ENCODE measurements around the gene DAAM2. TPM values are rescaled to one million over a fixed set of nuclear protein-coding genes. Genes with fewer than 3 reads are reported as not detected.

The DAAM2 gene
- total and polyA plus RNA-seq, 2 of the 8 experiments (the other 6 are each of a cell fraction or from before 2014, with no cell fraction given), result 1.5 to 2.9 TPM

DNA sequence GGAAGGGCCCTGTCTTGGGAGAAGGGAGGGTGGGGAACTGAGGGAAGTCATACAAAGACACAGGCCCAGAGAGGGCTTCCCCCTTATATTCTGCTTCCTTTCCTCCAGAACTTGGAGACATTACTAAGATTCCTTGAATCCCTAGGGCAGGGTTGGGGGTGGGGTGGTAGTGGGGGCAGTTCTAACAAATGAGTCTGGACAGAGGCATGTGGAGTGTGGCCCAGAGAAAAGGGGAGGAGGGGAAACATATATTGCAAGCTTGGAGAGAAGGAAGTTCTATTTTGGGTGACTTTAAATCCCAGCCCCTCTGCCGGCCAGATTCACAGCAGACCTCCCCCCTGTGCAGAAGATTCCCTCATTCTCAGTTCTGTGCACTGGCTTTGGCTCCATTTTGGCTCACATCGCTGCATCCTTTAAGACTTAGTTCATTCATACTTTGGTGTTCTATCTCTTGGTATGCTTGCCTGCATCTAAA lies 43.7 kb downstream of the DAAM2 start:
- Histone ChIP-seq H2AFZ (ENCODE audit: low read length) (no peak overlapping the region), H3K4me1 (replicated peaks in 1 of 4; ENCODE audit: control insufficient read depth in 3 of 4, insufficient read depth in 4 of 4, low read length in 3 of 4) (no peaks in the 10 kb centered on the region; a peak in 1 of 7 replicates), H3K23ac (ENCODE audit: insufficient read length) (no peak overlapping the region)
- TF ChIP-seq KDM1A (IDR thresholded peaks at IDR 0.05; ENCODE audit: borderline replicate concordance, low read length) (no peak), CBX8 (IDR thresholded peaks at IDR 0.05; ENCODE audit: borderline replicate concordance, low read depth, low read length) (no peak)

More for the DNA sequence above, 43.7 kb downstream of the DAAM2 start:
- no peak overlapping the region for H4K5ac ChIP-seq (ENCODE audit: insufficient read length, low read depth, low read length)
- no peak overlapping the region for H3K4me2 ChIP-seq (ENCODE audit: insufficient read depth in 1 of 2, low read depth in 2 of 2, low read length in 2 of 2)
- 78% methylated on average over 2 of the region's 2 CpGs; no CpG with 5 or more reads in 1 of the 2 experiments for WGBS, 2 experiments (ENCODE audit: extremely low coverage in 1 of 2, insufficient coverage in 1 of 2, insufficient read length in 1 of 2, insufficient replicate concordance in 2 of 2, low coverage in 1 of 2, low lambda C conversion rate in 2 of 2, missing lambda C conversion rate in 1 of 2)
- no peak overlapping the region for H3K27ac ChIP-seq (ENCODE audit: low read depth, low read length)
- no peak overlapping the region for H3K9ac ChIP-seq (replicated peaks in 1 of 4; ENCODE audit: extremely low read depth in 1 of 4, low read depth in 3 of 4, low read length in 3 of 4)
- POLR2A ChIA-PET (ENCODE audit: partially characterized antibody), result no interaction called here
- no peak overlapping the region for H3K4me3 ChIP-seq (ENCODE audit: extremely low read depth in 1 of 4, insufficient read depth in 2 of 4, low read depth in 3 of 4, low read length in 4 of 4)
- DNase-seq (ENCODE audit: low read depth in 1 of 2, low spot score in 2 of 2) (no peak), FAIRE-seq (no peak)
- H3K79me2 ChIP-seq (ENCODE audit: control insufficient read depth in 1 of 2, insufficient read depth in 2 of 2, low read length in 2 of 2), result no peaks in the 10 kb centered on the region
- no peak overlapping the region for H3K4ac ChIP-seq (replicated peaks; ENCODE audit: insufficient read length, low read depth, low read length)
- no peak overlapping the region for H2BK20ac ChIP-seq (ENCODE audit: low read length)
- CTCF ChIA-PET (ENCODE audit: partially characterized antibody), result interaction anchor here (1.9 kb wide), 1 partner anchor 474 kb away, joined by 6 read pairs; no protein-coding TSS in a partner anchor
- no peaks in the 10 kb centered on the region for H3K36me3 ChIP-seq (ENCODE audit: control insufficient read depth in 2 of 4, insufficient read depth in 4 of 4, low read length in 3 of 4)
- H2BK120ac ChIP-seq (replicated peaks; ENCODE audit: low read depth, low read length), result no peak overlapping the region
- no peaks in the 10 kb centered on the region for H4K20me1 ChIP-seq (replicated peaks in 1 of 2; ENCODE audit: control insufficient read depth in 1 of 2, insufficient read depth in 2 of 2, low read length in 2 of 2)
- no peaks in the 10 kb centered on the region for H3K27me3 ChIP-seq (replicated peaks in 1 of 4; ENCODE audit: control insufficient read depth in 3 of 4, extremely low read depth in 1 of 4, insufficient read depth in 3 of 4, low read length in 3 of 4)
- no peak overlapping the region for H2BK15ac ChIP-seq (ENCODE audit: low read length)
- H3K56ac ChIP-seq (replicated peaks; ENCODE audit: insufficient read length, low read depth, low read length), result no peak overlapping the region
- H3K14ac ChIP-seq (ENCODE audit: insufficient read length), result no peak overlapping the region
- H3K9me3 ChIP-seq (ENCODE audit: insufficient read depth in 2 of 2, low read depth in 1 of 2, low read length in 1 of 2), result no peaks in the 10 kb centered on the region
- H2BK12ac ChIP-seq (ENCODE audit: low read depth, low read length), result no peak overlapping the region; the same call in 1 of the 2 replicates
- H4K91ac ChIP-seq (replicated peaks; ENCODE audit: insufficient read length, low read length), result no peak overlapping the region
- H3K23me2 ChIP-seq (ENCODE audit: low read depth, low read length), result no peaks in the 10 kb centered on the region
- H2BK5ac ChIP-seq (ENCODE audit: low read depth, low read length), result no peak overlapping the region
- H4K8ac ChIP-seq (ENCODE audit: extremely low read depth, insufficient read depth, low read length), result no peak overlapping the region
- no peak overlapping the region for H2AK5ac ChIP-seq (ENCODE audit: low read depth, low read length)
- H3K79me1 ChIP-seq (ENCODE audit: low read depth, low read length), result no peaks in the 10 kb centered on the region
- no peak overlapping the region for H3K18ac ChIP-seq (ENCODE audit: extremely low read depth, low read length)
